ENCODE data around the gene PTCH1. TPM values are rescaled to one million over a fixed set of nuclear protein-coding genes. Genes with fewer than 3 reads are reported as not detected.

The PTCH1 gene
- total RNA-seq, 1 experiment from 2014 or later = 15.2 TPM

DNA sequence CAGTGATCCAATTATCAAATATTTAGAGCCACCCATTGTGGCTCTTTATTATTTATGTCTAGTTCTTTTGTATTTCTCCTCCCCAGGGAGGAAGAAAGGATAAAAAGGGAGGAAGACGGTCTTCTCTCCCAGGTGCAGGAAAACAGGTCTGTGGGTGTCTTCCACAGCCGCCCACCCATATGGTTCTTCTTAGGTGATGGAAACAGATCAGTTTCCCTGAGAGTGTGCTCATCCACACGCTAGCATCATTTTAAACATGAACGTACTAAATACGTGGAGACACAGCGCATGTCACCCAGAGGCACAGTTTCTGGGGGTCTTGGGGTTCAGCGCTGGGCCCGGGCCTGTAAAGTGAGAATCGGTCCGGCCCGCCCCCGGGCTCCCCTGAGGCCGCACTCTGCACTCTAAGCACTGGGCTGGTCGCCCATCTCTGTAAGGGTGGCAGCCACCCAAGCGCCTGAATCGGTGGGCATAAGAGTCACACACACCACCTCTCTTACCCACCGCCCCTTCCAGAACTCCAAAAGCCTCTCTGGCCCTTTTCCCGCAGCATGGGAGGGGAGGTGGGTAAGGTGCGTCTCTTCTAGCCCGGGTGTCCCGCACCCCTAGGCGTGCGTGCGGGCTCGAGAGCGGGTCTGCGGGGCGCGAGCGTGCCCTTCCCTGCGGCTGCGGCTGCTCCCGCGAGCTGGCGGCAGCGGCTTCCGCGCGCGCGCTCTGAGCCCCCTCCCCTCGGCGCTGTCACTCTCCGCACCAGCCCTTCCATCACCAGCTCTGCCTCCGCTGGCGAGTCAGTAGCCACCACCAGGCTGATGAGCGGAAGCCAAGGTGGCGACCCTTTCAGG, 1.3 kb downstream of the PTCH1 start:
- Histone ChIP-seq H3K4me3 (replicated peaks in 1 of 2; ENCODE audit: low read depth in 1 of 2, low read length in 2 of 2) (peak overlapping the region; percentile 17 to 45), H3K9me3 (ENCODE audit: control insufficient read depth in 1 of 2, insufficient read depth in 1 of 2, low read depth in 1 of 2, low read length in 2 of 2) (no peaks in the 10 kb centered on the region), H3K27ac (ENCODE audit: low read depth, low read length) (no peak overlapping the region; the same call in 1 of the 2 replicates), H3K27me3 (ENCODE audit: insufficient read depth, low read length) (no peaks in the 10 kb centered on the region), H3K9ac (ENCODE audit: low read length) (no peak overlapping the region), H3K36me3 (ENCODE audit: control insufficient read depth in 1 of 2, insufficient read depth in 2 of 2, low read length in 2 of 2) (no peaks in the 10 kb centered on the region), H3K79me2 (ENCODE audit: insufficient read depth, low read length) (0 out of 2 replicates have a peak, but pooled peaks cover 6% of the 10 kb centered on the region), H3K4me1 (ENCODE audit: control insufficient read depth in 1 of 2, insufficient read depth in 2 of 2, low read length in 2 of 2) (peaks cover 7 to 24% of the 10 kb centered on the region in 2 experiments; a peak in 3 of 4 replicates), H2AFZ (ENCODE audit: low read depth, low read length, poor library complexity, severe bottlenecking) (no peak overlapping the region), H3K4me2 (ENCODE audit: low read length) (peak overlapping the region; percentile 100), H3K9me2 (ENCODE audit: insufficient read depth) (no peaks in the 10 kb centered on the region), H4K20me1 (ENCODE audit: insufficient read depth) (no peaks in the 10 kb centered on the region)
- ChIA-PET RAD21 (ENCODE audit: low non-redundant PET in 1 of 2, low total read pairs in 2 of 2, uncharacterized antibody in 2 of 2, unreplicated experiment in 2 of 2) (no interaction called here), CTCF (no interaction called here), POLR2A (no interaction called here)
- TF ChIP-seq, protein P1, sequence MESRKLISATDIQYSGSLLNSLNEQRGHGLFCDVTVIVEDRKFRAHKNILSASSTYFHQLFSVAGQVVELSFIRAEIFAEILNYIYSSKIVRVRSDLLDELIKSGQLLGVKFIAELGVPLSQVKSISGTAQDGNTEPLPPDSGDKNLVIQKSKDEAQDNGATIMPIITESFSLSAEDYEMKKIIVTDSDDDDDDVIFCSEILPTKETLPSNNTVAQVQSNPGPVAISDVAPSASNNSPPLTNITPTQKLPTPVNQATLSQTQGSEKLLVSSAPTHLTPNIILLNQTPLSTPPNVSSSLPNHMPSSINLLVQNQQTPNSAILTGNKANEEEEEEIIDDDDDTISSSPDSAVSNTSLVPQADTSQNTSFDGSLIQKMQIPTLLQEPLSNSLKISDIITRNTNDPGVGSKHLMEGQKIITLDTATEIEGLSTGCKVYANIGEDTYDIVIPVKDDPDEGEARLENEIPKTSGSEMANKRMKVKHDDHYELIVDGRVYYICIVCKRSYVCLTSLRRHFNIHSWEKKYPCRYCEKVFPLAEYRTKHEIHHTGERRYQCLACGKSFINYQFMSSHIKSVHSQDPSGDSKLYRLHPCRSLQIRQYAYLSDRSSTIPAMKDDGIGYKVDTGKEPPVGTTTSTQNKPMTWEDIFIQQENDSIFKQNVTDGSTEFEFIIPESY (IDR thresholded peaks at IDR 0.05; ENCODE audit: extremely low read depth, insufficient replicate concordance, low read length) = no peak
- 0 out of 2 replicates have a peak, but pooled peaks have one; percentile 12 for TF ChIP-seq POLR2AphosphoS5 (IDR thresholded peaks at IDR 0.05; ENCODE audit: low read depth, low read length)
- BruUV-seq (replicated peaks) = no TSS peak
- DNase-seq (ENCODE audit: low read depth, low spot score) = no peak
- intact Hi-C loops (cut with micrococcal nuclease) = no loop called here
- ATAC-seq = no peak

DNA sequence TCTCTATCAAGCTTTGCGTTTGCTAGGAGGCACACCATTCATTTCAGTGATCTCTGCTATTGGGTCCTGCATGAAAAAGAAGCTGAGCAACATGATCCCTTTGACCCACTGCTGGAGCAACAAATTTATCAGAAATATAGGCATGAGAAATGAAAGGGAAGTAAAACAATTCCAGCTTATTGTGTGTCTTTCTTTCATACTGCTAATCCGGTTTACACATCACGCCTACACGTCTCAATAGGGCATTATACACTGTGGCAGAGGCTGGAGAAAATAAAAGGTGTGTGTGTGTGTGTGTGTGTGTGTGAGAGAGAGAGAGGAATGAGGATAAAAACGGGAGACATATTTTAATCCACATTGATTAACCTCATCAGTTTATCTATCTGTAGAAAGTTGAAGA, 2.4 kb downstream of the PTCH1 start:
- no peak overlapping the region for H3K4me2 ChIP-seq (ENCODE audit: low read length)
- no peaks in the 10 kb centered on the region for H4K20me1 ChIP-seq (ENCODE audit: insufficient read depth)
- CTCF ChIA-PET = no interaction called here
- H3K36me3 ChIP-seq (ENCODE audit: control insufficient read depth in 1 of 2, insufficient read depth in 2 of 2, low read length in 2 of 2) = no peaks in the 10 kb centered on the region
- H3K27me3 ChIP-seq (ENCODE audit: insufficient read depth, low read length) = no peaks in the 10 kb centered on the region
- POLR2A ChIA-PET = no interaction called here
- no peak overlapping the region for H3K9ac ChIP-seq (ENCODE audit: low read length)
- H3K79me2 ChIP-seq (ENCODE audit: insufficient read depth, low read length) = 0 out of 2 replicates have a peak, but pooled peaks cover 6% of the 10 kb centered on the region
- DNase-seq (ENCODE audit: low read depth, low spot score) = no peak
- intact Hi-C loops (cut with micrococcal nuclease) = loop anchor here (5.0 kb wide), 1 partner anchor 703 kb away; no protein-coding TSS in a partner anchor
- H3K9me3 ChIP-seq (ENCODE audit: control insufficient read depth in 1 of 2, insufficient read depth in 1 of 2, low read depth in 1 of 2, low read length in 2 of 2) = no peaks in the 10 kb centered on the region
- H3K4me3 ChIP-seq (replicated peaks in 1 of 2; ENCODE audit: low read depth in 1 of 2, low read length in 2 of 2) = no peak overlapping the region
- H3K9me2 ChIP-seq (ENCODE audit: insufficient read depth) = no peaks in the 10 kb centered on the region
- no peak overlapping the region for H3K27ac ChIP-seq (ENCODE audit: low read depth, low read length)
- RAD21 ChIA-PET (ENCODE audit: low non-redundant PET in 1 of 2, low total read pairs in 2 of 2, uncharacterized antibody in 2 of 2, unreplicated experiment in 2 of 2) = no interaction called here
- H3K4me1 ChIP-seq (ENCODE audit: control insufficient read depth in 1 of 2, insufficient read depth in 2 of 2, low read length in 2 of 2) = peaks cover 13 to 32% of the 10 kb centered on the region in 2 experiments
- ATAC-seq = no peak
- no peak overlapping the region for H2AFZ ChIP-seq (ENCODE audit: low read depth, low read length, poor library complexity, severe bottlenecking)
- no TSS peak for BruUV-seq (replicated peaks)
- TF ChIP-seq YY1 (IDR thresholded peaks at IDR 0.05; ENCODE audit: extremely low read depth, insufficient replicate concordance, low read depth, low read length) = no peak
- TF ChIP-seq, protein P2, sequence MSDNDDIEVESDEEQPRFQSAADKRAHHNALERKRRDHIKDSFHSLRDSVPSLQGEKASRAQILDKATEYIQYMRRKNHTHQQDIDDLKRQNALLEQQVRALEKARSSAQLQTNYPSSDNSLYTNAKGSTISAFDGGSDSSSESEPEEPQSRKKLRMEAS (IDR thresholded peaks at IDR 0.05) = no peak
- no peak for TF ChIP-seq POLR2AphosphoS5 (IDR thresholded peaks at IDR 0.05; ENCODE audit: low read depth, low read length)
- TF ChIP-seq, protein P3, sequence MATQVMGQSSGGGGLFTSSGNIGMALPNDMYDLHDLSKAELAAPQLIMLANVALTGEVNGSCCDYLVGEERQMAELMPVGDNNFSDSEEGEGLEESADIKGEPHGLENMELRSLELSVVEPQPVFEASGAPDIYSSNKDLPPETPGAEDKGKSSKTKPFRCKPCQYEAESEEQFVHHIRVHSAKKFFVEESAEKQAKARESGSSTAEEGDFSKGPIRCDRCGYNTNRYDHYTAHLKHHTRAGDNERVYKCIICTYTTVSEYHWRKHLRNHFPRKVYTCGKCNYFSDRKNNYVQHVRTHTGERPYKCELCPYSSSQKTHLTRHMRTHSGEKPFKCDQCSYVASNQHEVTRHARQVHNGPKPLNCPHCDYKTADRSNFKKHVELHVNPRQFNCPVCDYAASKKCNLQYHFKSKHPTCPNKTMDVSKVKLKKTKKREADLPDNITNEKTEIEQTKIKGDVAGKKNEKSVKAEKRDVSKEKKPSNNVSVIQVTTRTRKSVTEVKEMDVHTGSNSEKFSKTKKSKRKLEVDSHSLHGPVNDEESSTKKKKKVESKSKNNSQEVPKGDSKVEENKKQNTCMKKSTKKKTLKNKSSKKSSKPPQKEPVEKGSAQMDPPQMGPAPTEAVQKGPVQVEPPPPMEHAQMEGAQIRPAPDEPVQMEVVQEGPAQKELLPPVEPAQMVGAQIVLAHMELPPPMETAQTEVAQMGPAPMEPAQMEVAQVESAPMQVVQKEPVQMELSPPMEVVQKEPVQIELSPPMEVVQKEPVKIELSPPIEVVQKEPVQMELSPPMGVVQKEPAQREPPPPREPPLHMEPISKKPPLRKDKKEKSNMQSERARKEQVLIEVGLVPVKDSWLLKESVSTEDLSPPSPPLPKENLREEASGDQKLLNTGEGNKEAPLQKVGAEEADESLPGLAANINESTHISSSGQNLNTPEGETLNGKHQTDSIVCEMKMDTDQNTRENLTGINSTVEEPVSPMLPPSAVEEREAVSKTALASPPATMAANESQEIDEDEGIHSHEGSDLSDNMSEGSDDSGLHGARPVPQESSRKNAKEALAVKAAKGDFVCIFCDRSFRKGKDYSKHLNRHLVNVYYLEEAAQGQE (IDR thresholded peaks at IDR 0.05; ENCODE audit: low read depth) = no peak
- TF ChIP-seq ZNF274 (IDR thresholded peaks at IDR 0.05; ENCODE audit: low read depth, low read length) = no peak
- TF ChIP-seq TCF7L2 (IDR thresholded peaks at IDR 0.05; ENCODE audit: borderline replicate concordance, extremely low read depth, insufficient read depth, insufficient read length) = no peak
- TF ChIP-seq EZH2 (IDR thresholded peaks at IDR 0.05) = no peak

All from HCT116 (cell line).